Mucosa of descending colon (tissue), 3 donors: ENCODE results near the gene PKHD1. TPM values are rescaled to one million over a fixed set of nuclear protein-coding genes. Genes with fewer than 3 reads are reported as not detected.

ENCODE experiments used
- ATAC-seq: fragments of 200-7000 bp; cut with Tn5 transposase; one replicate; pipeline ENCODE4 v1.9.1; 2020; ENCODE audit warnings: mild to moderate bottlenecking, moderate library complexity
- DNase-seq, 3 donors: peaks; one replicate each; pipeline ENCODE4 v3.0.0-alpha.2; 2020
- H3K36me3 ChIP-seq: fragments of 200-600 bp; one replicate; pipeline ENCODE4 v1.8.0; 2021; ENCODE audit warnings: low read depth, mild to moderate bottlenecking
- H3K4me1 ChIP-seq: fragments of 200-600 bp; one replicate; pipeline ENCODE4 v1.8.0; 2021; ENCODE audit warnings: low read depth, mild to moderate bottlenecking
- H3K4me3 ChIP-seq: fragments of 200-600 bp; one replicate; pipeline ENCODE4 v1.8.0; 2021; ENCODE audit warnings: mild to moderate bottlenecking
- H3K9me3 ChIP-seq: fragments of 200-600 bp; one replicate; pipeline ENCODE4 v1.8.0; 2021; ENCODE audit warnings: mild to moderate bottlenecking
- intact Hi-C, 2 donors: fragments of 100-400 bp; cut with DNase I in 1 of 2; cut with micrococcal nuclease in 1 of 2; formaldehyde crosslinking; loops; one replicate each; pipeline versions ENCODE4 v1.11.0 to v1.11.1; 2022; cut with DNase I, micrococcal nuclease
- total RNA-seq, 3 donors: library from RNA; stranded (reverse); fragmentation: NEBNext Ultra II Directional in 2 of 3; extraction: Animal tissue kit (Norgen Biotek cat#: 25700) in 2 of 3; gene quantifications; one replicate each; pipeline versions ENCODE4 v1.2.1 to v1.2.4, GENCODE V29; 2021 to 2023
- TF ChIP-seq, protein P1 (sequence below): fragments of 200-600 bp; IDR thresholded peaks from one replicate; pipeline ENCODE4 v1.8.0; 2022; ENCODE audit warnings: antibody characterized with exemption, mild to moderate bottlenecking
- donor health status: DM: no; HTN: no; CAD: no; lungs with moderate emphysema.
- donor health status: DM: no; HTN: no; CAD: no.
- donor health status: DM: no; HTN: yes; CAD: no.

The PKHD1 gene
- total RNA-seq, 3 donors from 2014 or later: 0.12 to 0.22 (median 0.20) TPM

DNA sequence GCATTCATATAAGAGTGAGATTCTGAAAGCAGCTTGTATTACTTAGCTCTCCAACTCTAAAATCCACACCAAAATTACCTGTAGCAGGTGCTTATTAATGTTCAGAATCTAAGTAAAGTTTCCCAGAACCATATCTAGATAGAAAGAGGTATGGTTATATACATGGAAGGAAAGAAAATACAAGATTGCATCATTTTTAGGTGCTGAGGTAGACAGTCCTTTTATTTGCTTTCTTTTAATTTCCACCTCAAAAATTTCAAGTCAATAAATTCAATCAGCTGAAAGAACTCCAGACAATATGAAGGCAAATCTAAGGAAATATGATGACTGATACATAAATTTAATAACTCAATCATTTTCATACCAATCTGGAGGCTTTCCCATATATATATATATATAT lies 521.9 kb downstream of the PKHD1 start:
- intact Hi-C loops: no loop called here
- H3K9me3 ChIP-seq: no peaks in the 10 kb centered on the region
- H3K36me3 ChIP-seq: no peaks in the 10 kb centered on the region
- H3K4me3 ChIP-seq: no peak overlapping the region
- ATAC-seq (no peak), DNase-seq (no peak)
- TF ChIP-seq, protein P1, sequence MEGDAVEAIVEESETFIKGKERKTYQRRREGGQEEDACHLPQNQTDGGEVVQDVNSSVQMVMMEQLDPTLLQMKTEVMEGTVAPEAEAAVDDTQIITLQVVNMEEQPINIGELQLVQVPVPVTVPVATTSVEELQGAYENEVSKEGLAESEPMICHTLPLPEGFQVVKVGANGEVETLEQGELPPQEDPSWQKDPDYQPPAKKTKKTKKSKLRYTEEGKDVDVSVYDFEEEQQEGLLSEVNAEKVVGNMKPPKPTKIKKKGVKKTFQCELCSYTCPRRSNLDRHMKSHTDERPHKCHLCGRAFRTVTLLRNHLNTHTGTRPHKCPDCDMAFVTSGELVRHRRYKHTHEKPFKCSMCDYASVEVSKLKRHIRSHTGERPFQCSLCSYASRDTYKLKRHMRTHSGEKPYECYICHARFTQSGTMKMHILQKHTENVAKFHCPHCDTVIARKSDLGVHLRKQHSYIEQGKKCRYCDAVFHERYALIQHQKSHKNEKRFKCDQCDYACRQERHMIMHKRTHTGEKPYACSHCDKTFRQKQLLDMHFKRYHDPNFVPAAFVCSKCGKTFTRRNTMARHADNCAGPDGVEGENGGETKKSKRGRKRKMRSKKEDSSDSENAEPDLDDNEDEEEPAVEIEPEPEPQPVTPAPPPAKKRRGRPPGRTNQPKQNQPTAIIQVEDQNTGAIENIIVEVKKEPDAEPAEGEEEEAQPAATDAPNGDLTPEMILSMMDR: no peak
- H3K4me1 ChIP-seq: no peaks in the 10 kb centered on the region

Other genes with a start within 250 kb of the PKHD1 start
- gene IL17A, start 98.8 kb upstream of the PKHD1 start, total RNA-seq: not detected
- gene IL17F, start 156.9 kb upstream of the PKHD1 start, total RNA-seq: not detected
- 10 to 100 TPM; 32.1 to 43.6 (median 36.7) TPM for gene MCM3, start 197.1 kb upstream of the PKHD1 start, total RNA-seq